SK-N-SH (cell line): Measurements from ENCODE around the gene STYXL1. TPM values are rescaled to one million over a fixed set of nuclear protein-coding genes. Genes with fewer than 3 reads are reported as not detected.
A peak's percentile ranks its signal among the peaks of the same experiment; 100 is the strongest.

Experiments
- CTCF ChIA-PET: fragments of 300-600, 350-600 bp; formaldehyde crosslinking; extraction: SDS; loops from one replicate; lab custom pipeline; 2021; lab: Yijun Ruan, JAX
- POLR2A ChIA-PET: fragments of 350-600 bp; sonication (Branson Sonifier 250); formaldehyde crosslinking; extraction: SDS; loops from one replicate; lab custom pipeline; 2020; ENCODE audit warnings: antibody characterized with exemption, inconsistent platforms; lab: Yijun Ruan, JAX
- DNase-seq: peaks from one replicate; pipeline ENCODE4 v3.0.0; 2012
- H2AFZ ChIP-seq: fragments of 200-600 bp; sonication (generic); 2 replicates; pipeline ENCODE4 v1.8.1; 2016; ENCODE audit warnings: antibody characterized with exemption, mild to moderate bottlenecking, low read depth
- H3F3A ChIP-seq: fragments of 200-600 bp; sonication (generic); replicated peaks from 2 replicates; pipeline ENCODE3; 2016; ENCODE audit warnings: antibody characterized with exemption, mild to moderate bottlenecking; ENCODE audit not compliant: insufficient read depth
- H3K27ac ChIP-seq, 2 experiments: fragments of 200-500 bp in 1 of 2; fragments of 200-600 bp in 1 of 2; sonication (Bioruptor generic) in 1 of 2; sonication (generic), shearing (Covaris generic) in 1 of 2; 2 replicates each; pipeline versions ENCODE4 v1.5.1 to v1.6.1; 2014 to 2016; ENCODE audit warnings: low read depth in 2 of 2, inconsistent platforms in 1 of 2, low read length in 1 of 2, mild to moderate bottlenecking in 1 of 2, mixed read lengths in 1 of 2
- H3K27me3 ChIP-seq: fragments of 200-600 bp; sonication (generic), shearing (Covaris generic); 2 replicates; pipeline ENCODE4 v1.6.1; 2016; ENCODE audit warnings: mixed run types; ENCODE audit not compliant: insufficient read depth
- H3K36me3 ChIP-seq, 2 experiments: fragments of 200-500 bp in 1 of 2; fragments of 200-600 bp in 1 of 2; sonication (Bioruptor generic) in 1 of 2; sonication (generic) in 1 of 2; replicated peaks in 1 of 2; 2 replicates each; pipeline versions ENCODE3 to v1.5.1; 2014 to 2016; ENCODE audit warnings: low read length in 1 of 2, mild to moderate bottlenecking in 1 of 2; ENCODE audit not compliant: insufficient read depth in 2 of 2, control insufficient read depth in 1 of 2
- H3K4me1 ChIP-seq, 2 experiments: fragments of 200-500 bp in 1 of 2; fragments of 200-600 bp in 1 of 2; sonication (Bioruptor generic) in 1 of 2; sonication (generic), shearing (Covaris generic) in 1 of 2; 2 replicates each; pipeline versions ENCODE4 v1.5.1 to v1.6.1; 2014 to 2016; ENCODE audit warnings: low read depth in 1 of 2, low read length in 1 of 2, mixed run types in 1 of 2; ENCODE audit not compliant: insufficient read depth in 2 of 2, control insufficient read depth in 1 of 2
- H3K4me2 ChIP-seq: fragments of 200-600 bp; sonication (generic), shearing (Covaris generic); 2 replicates; pipeline ENCODE4 v1.6.1; 2017; ENCODE audit warnings: mixed run types
- H3K4me3 ChIP-seq, 2 experiments: fragments of 200-500 bp in 1 of 2; fragments of 200-600 bp in 1 of 2; sonication (Bioruptor generic) in 1 of 2; sonication (generic), shearing (Covaris generic) in 1 of 2; 2 replicates each; pipeline versions ENCODE4 v1.5.1 to v1.8.1; 2014 to 2016; ENCODE audit warnings: low read depth in 2 of 2, inconsistent platforms in 1 of 2, low read length in 1 of 2, mild to moderate bottlenecking in 1 of 2, mixed read lengths in 1 of 2, moderate library complexity in 1 of 2
- H3K79me2 ChIP-seq: fragments of 200-600 bp; sonication (generic); 2 replicates; pipeline ENCODE4 v1.8.1; 2017; ENCODE audit warnings: mild to moderate bottlenecking; ENCODE audit not compliant: insufficient read depth
- H3K9ac ChIP-seq: fragments of 200-600 bp; sonication (generic); 2 replicates; pipeline ENCODE4 v1.6.1; 2017; ENCODE audit warnings: mixed run types
- H3K9me2 ChIP-seq: fragments of 200-600 bp; sonication (generic); 2 replicates; pipeline ENCODE4 v1.6.1; 2017; ENCODE audit warnings: mixed run types
- H3K9me3 ChIP-seq: fragments of 200-600 bp; sonication (generic); 2 replicates; pipeline ENCODE4 v1.6.1; 2017; ENCODE audit warnings: mixed run types, mild to moderate bottlenecking, moderate library complexity
- H4K20me1 ChIP-seq: fragments of 200-600 bp; sonication (generic); 2 replicates; pipeline ENCODE4 v1.6.1; 2017; ENCODE audit warnings: mild to moderate bottlenecking, mixed run types; ENCODE audit not compliant: insufficient read depth
- ELF1 ChIP-seq: IDR thresholded peaks from 2 replicates; pipeline ENCODE4 v1.4.0; 2012
- EZH2phosphoT487 ChIP-seq: fragments of 200-600 bp; sonication (generic); IDR thresholded peaks from 2 replicates; pipeline ENCODE4 v1.6.1; 2017; ENCODE audit warnings: low read depth, mixed run types, mild to moderate bottlenecking, antibody characterized with exemption, moderate library complexity, borderline replicate concordance
- FOSL2 ChIP-seq: IDR thresholded peaks from 2 replicates; pipeline ENCODE4 v1.4.0; 2012; ENCODE audit warnings: low read depth, mild to moderate bottlenecking, moderate library complexity, borderline replicate concordance
- FOXJ3 ChIP-seq: sonication (generic); formaldehyde crosslinking; IDR thresholded peaks from 2 replicates; pipeline ENCODE4 v1.5.1; 2020; ENCODE audit warnings: mild to moderate bottlenecking, missing genetic modification reagents
- FOXM1 ChIP-seq: IDR thresholded peaks from 2 replicates; pipeline ENCODE4 v1.4.0; 2012; ENCODE audit warnings: low read depth, mild to moderate bottlenecking
- GATA2 ChIP-seq: sonication (generic); formaldehyde crosslinking; IDR thresholded peaks from 2 replicates; pipeline ENCODE4 v1.5.0; 2020; ENCODE audit warnings: mild to moderate bottlenecking, missing genetic modification reagents
- NFIC ChIP-seq: IDR thresholded peaks from 2 replicates; pipeline ENCODE4 v1.4.0; 2012; ENCODE audit warnings: borderline replicate concordance
- RCOR1 ChIP-seq: fragments of 150-350 bp; IDR thresholded peaks from 2 replicates; pipeline ENCODE4 v1.6.1; 2017; ENCODE audit warnings: antibody characterized with exemption, low read length
- TCF12 ChIP-seq: IDR thresholded peaks from 2 replicates; pipeline ENCODE4 v1.4.0; 2012
- WGBS: methylation state at CpG from one replicate; pipeline ENCODE4 v1.1.6; 2017; ENCODE audit warnings: low lambda C conversion rate; 5-methylcytosine and 5-hydroxymethylcytosine counted together
- polyA plus RNA-seq, 3 experiments: library from polyadenylated mRNA; depleted of rRNA; stranded (reverse); fragments of >200 nt; gene quantifications; 2 replicates each; pipeline ENCODE4 v1.2.3, GENCODE V29; 2012
- TF ChIP-seq, protein P1 (sequence below): IDR thresholded peaks from 2 replicates; pipeline ENCODE4 v1.4.0; 2012; ENCODE audit warnings: low read depth, borderline replicate concordance
- TF ChIP-seq, protein P2 (sequence below): fragments of 200-600 bp; sonication (generic); IDR thresholded peaks from 2 replicates; pipeline ENCODE4 v1.6.1; 2017; ENCODE audit warnings: antibody characterized with exemption, mild to moderate bottlenecking, moderate library complexity
- TF ChIP-seq, protein P3 (sequence below): fragments of 150-350 bp; IDR thresholded peaks from 2 replicates; pipeline ENCODE4 v1.6.1; 2017; ENCODE audit warnings: antibody characterized with exemption, low read length, low read depth, borderline replicate concordance
- TF ChIP-seq, protein P4 (sequence below): IDR thresholded peaks from 2 replicates; pipeline ENCODE4; 2012

The STYXL1 gene
- polyA plus RNA-seq, 1 of the 3 experiments (the other 2 are of a cell fraction): 86.6 TPM

DNA sequence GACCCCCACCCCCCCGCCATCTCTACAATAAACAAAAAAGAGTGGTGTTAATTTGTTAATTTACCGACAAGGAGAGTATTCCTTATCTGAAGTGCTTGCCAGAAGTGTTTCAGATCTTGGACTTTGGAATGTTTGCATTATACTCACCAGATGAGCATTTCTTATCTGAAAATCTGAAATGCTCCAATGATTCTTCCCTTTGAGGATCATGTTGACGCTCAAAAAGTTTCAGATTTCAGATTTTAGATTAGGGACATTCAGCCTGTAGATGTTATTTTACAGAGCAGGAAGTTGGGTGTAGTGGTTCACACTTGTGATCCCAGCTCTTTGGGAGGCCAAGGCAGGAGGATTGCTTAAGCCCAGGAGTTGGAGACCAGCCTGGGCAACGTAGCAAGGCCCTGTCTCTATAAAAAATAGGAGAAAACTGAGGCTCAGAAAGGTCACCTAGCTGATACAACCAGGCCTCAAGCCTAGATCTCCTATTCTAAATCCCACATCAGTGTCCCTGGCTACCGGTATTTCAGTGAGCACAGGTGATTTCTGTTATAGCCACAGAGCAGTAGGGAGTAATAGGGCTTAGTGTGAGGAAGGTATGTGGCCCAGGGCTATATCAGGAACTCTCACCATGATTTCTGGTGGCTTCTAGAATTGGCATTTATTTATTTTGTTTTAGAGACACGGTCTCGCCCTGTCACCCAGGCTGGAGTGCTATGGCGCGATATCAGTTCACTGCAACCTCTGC, 88.8 kb downstream of the STYXL1 start:
- CTCF ChIA-PET: no interaction called here
- Histone ChIP-seq H3K9me3 (no peaks in the 10 kb centered on the region), H3K4me1 (peaks cover 0 to 10% of the 10 kb centered on the region in 2 experiments; a peak in 2 of 4 replicates), H3K9me2 (no peaks in the 10 kb centered on the region), H3K36me3 (peaks cover 7 to 20% of the 10 kb centered on the region in 2 experiments), H3F3A (peaks cover 5% of the 10 kb centered on the region), H2AFZ (no peak overlapping the region), H3K9ac (no peak overlapping the region), H3K27ac (no peak overlapping the region), H3K27me3 (no peaks in the 10 kb centered on the region), H3K4me3 (no peak overlapping the region), H3K79me2 (no peaks in the 10 kb centered on the region), H3K4me2 (0 out of 2 replicates have a peak overlapping the region, but pooled peaks have one; percentile 11), H4K20me1 (no peaks in the 10 kb centered on the region)
- TF ChIP-seq RCOR1 (no peak), ELF1 (peak; percentile 58; the same call in 1 of the 2 replicates), TCF12 (peak; percentile 79), FOXJ3 (CRISPR knock-in tag) (no peak), NFIC (0 out of 2 replicates have a peak, but pooled peaks have one; percentile 14), EZH2phosphoT487 (no peak), FOXM1 (no peak), FOSL2 (no peak), GATA2 (CRISPR knock-in tag) (no peak)
- TF ChIP-seq, protein P1, sequence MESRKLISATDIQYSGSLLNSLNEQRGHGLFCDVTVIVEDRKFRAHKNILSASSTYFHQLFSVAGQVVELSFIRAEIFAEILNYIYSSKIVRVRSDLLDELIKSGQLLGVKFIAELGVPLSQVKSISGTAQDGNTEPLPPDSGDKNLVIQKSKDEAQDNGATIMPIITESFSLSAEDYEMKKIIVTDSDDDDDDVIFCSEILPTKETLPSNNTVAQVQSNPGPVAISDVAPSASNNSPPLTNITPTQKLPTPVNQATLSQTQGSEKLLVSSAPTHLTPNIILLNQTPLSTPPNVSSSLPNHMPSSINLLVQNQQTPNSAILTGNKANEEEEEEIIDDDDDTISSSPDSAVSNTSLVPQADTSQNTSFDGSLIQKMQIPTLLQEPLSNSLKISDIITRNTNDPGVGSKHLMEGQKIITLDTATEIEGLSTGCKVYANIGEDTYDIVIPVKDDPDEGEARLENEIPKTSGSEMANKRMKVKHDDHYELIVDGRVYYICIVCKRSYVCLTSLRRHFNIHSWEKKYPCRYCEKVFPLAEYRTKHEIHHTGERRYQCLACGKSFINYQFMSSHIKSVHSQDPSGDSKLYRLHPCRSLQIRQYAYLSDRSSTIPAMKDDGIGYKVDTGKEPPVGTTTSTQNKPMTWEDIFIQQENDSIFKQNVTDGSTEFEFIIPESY: no peak
- TF ChIP-seq, protein P2, sequence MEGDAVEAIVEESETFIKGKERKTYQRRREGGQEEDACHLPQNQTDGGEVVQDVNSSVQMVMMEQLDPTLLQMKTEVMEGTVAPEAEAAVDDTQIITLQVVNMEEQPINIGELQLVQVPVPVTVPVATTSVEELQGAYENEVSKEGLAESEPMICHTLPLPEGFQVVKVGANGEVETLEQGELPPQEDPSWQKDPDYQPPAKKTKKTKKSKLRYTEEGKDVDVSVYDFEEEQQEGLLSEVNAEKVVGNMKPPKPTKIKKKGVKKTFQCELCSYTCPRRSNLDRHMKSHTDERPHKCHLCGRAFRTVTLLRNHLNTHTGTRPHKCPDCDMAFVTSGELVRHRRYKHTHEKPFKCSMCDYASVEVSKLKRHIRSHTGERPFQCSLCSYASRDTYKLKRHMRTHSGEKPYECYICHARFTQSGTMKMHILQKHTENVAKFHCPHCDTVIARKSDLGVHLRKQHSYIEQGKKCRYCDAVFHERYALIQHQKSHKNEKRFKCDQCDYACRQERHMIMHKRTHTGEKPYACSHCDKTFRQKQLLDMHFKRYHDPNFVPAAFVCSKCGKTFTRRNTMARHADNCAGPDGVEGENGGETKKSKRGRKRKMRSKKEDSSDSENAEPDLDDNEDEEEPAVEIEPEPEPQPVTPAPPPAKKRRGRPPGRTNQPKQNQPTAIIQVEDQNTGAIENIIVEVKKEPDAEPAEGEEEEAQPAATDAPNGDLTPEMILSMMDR: no peak
- TF ChIP-seq, protein P3, sequence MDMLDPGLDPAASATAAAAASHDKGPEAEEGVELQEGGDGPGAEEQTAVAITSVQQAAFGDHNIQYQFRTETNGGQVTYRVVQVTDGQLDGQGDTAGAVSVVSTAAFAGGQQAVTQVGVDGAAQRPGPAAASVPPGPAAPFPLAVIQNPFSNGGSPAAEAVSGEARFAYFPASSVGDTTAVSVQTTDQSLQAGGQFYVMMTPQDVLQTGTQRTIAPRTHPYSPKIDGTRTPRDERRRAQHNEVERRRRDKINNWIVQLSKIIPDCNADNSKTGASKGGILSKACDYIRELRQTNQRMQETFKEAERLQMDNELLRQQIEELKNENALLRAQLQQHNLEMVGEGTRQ: no peak
- TF ChIP-seq, protein P4, sequence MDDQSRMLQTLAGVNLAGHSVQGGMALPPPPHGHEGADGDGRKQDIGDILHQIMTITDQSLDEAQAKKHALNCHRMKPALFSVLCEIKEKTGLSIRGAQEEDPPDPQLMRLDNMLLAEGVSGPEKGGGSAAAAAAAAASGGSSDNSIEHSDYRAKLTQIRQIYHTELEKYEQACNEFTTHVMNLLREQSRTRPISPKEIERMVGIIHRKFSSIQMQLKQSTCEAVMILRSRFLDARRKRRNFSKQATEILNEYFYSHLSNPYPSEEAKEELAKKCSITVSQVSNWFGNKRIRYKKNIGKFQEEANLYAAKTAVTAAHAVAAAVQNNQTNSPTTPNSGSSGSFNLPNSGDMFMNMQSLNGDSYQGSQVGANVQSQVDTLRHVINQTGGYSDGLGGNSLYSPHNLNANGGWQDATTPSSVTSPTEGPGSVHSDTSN: peak; percentile 52
- WGBS: 85% methylated on average over 9 of the region's 9 CpGs
- POLR2A ChIA-PET: no interaction called here
- no peak for DNase-seq
